ENCODE measurements around the gene IRAG1. TPM values are rescaled to one million over a fixed set of nuclear protein-coding genes. Genes with fewer than 3 reads are reported as not detected.

The IRAG1 gene
- total RNA-seq, 1 donor from 2014 or later: 0.54 TPM

DNA sequence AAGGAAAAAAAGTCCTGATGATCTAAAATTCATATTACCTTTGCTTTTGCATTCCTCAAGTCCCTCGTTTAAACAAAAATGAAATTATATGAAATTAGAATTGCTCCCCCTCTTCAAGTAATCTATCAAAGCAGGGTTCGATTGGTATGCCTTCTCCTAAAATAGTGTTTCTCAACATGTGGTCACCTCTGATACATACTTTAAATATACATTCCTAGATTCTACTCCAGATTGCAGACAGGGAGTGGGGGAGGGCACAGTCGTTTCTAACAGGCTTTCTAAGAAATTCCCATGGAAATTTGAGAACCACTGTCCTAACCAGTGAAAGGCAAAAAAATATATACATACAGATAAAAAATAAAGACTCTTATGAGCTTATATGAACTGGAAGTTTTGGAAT lies 22.6 kb upstream of the IRAG1 start:
- no peaks in the 10 kb centered on the region for H3K27me3 ChIP-seq (ENCODE audit: control insufficient read depth, insufficient read depth, low read length)
- DNase-seq (ENCODE audit: low read depth): no peak
- TF ChIP-seq, protein P1, sequence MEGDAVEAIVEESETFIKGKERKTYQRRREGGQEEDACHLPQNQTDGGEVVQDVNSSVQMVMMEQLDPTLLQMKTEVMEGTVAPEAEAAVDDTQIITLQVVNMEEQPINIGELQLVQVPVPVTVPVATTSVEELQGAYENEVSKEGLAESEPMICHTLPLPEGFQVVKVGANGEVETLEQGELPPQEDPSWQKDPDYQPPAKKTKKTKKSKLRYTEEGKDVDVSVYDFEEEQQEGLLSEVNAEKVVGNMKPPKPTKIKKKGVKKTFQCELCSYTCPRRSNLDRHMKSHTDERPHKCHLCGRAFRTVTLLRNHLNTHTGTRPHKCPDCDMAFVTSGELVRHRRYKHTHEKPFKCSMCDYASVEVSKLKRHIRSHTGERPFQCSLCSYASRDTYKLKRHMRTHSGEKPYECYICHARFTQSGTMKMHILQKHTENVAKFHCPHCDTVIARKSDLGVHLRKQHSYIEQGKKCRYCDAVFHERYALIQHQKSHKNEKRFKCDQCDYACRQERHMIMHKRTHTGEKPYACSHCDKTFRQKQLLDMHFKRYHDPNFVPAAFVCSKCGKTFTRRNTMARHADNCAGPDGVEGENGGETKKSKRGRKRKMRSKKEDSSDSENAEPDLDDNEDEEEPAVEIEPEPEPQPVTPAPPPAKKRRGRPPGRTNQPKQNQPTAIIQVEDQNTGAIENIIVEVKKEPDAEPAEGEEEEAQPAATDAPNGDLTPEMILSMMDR (IDR thresholded peaks at IDR 0.05; ENCODE audit: insufficient read depth, low read length, poor library complexity, severe bottlenecking): no peak
- no peak overlapping the region for H3K4me3 ChIP-seq (ENCODE audit: low read depth, low read length)
- no peaks in the 10 kb centered on the region for H3K36me3 ChIP-seq (ENCODE audit: control insufficient read depth, insufficient read depth, low read length)

DNA sequence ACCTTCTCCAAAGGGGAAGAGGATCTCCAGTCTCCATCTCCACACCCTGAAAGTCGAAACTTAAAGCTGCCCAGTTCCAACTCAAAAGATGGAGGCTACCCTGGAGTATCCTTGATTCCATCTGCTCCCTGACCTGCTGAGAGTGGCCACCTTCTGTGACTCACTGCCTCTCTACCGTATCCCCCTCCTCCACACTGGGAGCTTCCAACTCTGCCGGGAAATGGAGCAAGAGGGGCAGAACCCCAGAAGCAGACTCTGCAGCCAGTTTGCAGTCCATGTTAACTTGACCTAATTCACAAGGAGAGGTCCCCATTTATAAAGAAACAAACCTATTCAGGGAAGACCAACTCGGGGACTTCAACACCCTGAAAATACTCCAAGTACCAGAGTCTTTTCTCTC lies 22.0 kb upstream of the IRAG1 start:
- Histone ChIP-seq H3K4me3 (ENCODE audit: low read depth, low read length) (no peak overlapping the region), H3K36me3 (ENCODE audit: control insufficient read depth, insufficient read depth, low read length) (no peaks in the 10 kb centered on the region), H3K27me3 (ENCODE audit: control insufficient read depth, insufficient read depth, low read length) (no peaks in the 10 kb centered on the region)
- DNase-seq (ENCODE audit: low read depth): no peak
- TF ChIP-seq, protein P1 (IDR thresholded peaks at IDR 0.05; ENCODE audit: insufficient read depth, low read length, poor library complexity, severe bottlenecking): no peak

DNA sequence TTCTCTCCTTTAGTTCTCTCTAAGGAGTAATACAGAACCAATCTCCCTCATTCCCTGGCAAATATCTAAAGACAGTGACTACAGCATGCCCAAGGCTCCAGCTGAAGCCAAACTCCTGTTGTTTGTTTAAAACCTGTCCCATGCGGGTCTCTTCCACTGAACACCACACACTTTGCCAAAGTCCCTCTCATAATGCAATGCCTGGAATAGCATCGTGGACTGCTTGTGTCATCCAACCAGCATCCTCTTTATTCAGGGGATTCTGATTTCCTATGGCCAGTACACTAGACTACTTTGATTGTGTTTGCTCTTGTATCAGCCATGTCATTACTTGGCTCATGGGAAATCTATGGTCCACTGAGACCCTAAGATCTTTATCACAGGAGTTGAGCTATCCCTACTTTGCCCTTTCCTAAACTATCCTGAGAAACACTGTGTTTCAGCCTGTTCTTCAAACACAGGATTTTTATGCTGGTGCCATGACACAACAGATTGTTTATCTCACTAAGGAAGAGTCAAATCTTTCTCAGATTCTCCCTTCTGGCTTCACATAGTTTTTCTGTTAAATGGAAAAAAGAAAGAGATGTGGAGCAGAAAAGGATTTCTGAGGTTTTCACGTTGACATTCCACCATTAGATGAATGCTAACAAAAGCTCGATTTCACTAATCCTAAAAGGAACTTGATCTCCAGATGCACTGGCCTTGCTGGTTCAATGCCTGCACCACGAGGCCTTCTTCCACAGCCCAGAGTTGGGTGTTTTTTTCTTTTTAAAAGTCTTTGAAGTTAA lies 15.9 kb upstream of the IRAG1 start:
- Histone ChIP-seq H3K36me3 (ENCODE audit: control insufficient read depth, insufficient read depth, low read length) (no peaks in the 10 kb centered on the region), H3K27me3 (ENCODE audit: control insufficient read depth, insufficient read depth, low read length) (peaks cover 4% of the 10 kb centered on the region), H3K4me3 (ENCODE audit: low read depth, low read length) (no peak overlapping the region)
- no peak for DNase-seq (ENCODE audit: low read depth)
- TF ChIP-seq, protein P1 (IDR thresholded peaks at IDR 0.05; ENCODE audit: insufficient read depth, low read length, poor library complexity, severe bottlenecking): no peak

DNA sequence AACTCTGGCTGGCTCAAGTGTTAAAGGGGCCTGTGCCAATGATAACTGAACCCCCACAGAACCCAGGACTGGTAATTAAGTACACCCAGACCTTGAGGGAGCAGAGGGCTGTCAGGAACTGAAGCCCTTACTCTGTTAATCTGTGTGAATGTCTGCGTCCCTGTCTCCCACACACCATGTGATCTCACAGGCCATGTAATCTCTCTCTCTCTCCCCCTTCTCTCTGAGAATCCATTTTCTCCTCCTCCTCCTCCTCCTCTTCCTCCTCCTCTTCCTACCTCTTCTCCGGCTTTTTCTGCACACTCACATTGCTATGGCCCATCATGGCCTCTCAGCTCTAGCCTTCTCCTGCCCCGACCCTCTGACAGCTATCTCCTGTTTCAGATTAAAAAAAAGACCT lies 14.6 kb upstream of the IRAG1 start:
- H3K27me3 ChIP-seq (ENCODE audit: control insufficient read depth, insufficient read depth, low read length): peaks cover 4% of the 10 kb centered on the region
- no peaks in the 10 kb centered on the region for H3K36me3 ChIP-seq (ENCODE audit: control insufficient read depth, insufficient read depth, low read length)
- TF ChIP-seq, protein P1 (IDR thresholded peaks at IDR 0.05; ENCODE audit: insufficient read depth, low read length, poor library complexity, severe bottlenecking): no peak
- H3K4me3 ChIP-seq (ENCODE audit: low read depth, low read length): no peak overlapping the region
- DNase-seq (ENCODE audit: low read depth): no peak

DNA sequence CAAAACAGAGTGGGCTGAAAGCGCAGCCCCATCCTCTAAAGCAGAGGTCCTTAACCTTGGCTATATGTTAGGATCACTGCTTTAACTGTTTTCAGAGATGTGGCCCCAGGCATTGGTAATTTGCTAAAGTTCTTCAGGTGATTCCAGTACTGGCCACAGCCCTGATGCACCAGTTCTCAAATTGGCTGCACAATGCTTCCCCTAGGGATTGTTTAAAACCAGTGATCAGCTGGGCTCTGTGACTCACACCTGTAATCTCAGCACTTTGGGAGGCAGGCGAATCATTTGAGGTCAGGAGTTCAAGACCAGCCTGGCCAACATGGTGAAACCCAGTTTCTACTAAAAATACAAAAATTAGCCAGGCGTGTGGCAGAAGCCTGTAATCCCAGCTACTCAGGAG lies 8.4 kb upstream of the IRAG1 start:
- TF ChIP-seq, protein P1 (IDR thresholded peaks at IDR 0.05; ENCODE audit: insufficient read depth, low read length, poor library complexity, severe bottlenecking): no peak
- Histone ChIP-seq H3K4me3 (ENCODE audit: low read depth, low read length) (no peak overlapping the region), H3K27me3 (ENCODE audit: control insufficient read depth, insufficient read depth, low read length) (no peaks in the 10 kb centered on the region), H3K36me3 (ENCODE audit: control insufficient read depth, insufficient read depth, low read length) (no peaks in the 10 kb centered on the region)
- no peak for DNase-seq (ENCODE audit: low read depth)

DNA sequence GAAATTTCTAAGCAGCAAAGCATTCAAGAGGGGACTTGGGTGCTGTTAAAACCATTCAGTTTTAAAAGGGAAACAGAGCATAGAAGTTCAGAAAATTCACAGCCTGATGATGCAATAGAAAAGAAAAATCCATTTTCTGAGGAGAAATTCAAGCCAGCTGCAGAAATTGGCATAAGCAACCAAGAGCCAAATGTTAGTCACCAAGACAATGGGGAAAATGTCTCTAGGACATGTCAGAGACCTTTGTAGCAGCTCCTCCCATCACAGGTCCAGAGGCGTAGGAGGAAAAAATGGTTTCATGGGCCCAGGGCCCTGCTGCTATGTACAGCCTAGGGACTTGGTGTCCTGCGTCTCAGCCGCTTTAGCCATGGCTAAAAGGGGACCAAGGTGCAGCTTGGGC lies 5.5 kb upstream of the IRAG1 start:
- no peak for DNase-seq (ENCODE audit: low read depth)
- TF ChIP-seq, protein P1 (IDR thresholded peaks at IDR 0.05; ENCODE audit: insufficient read depth, low read length, poor library complexity, severe bottlenecking): no peak
- H3K27me3 ChIP-seq (ENCODE audit: control insufficient read depth, insufficient read depth, low read length): peaks cover 2% of the 10 kb centered on the region
- no peaks in the 10 kb centered on the region for H3K36me3 ChIP-seq (ENCODE audit: control insufficient read depth, insufficient read depth, low read length)
- no peak overlapping the region for H3K4me3 ChIP-seq (ENCODE audit: low read depth, low read length)
